Natural killer cell (primary cell): Measurements from ENCODE around the gene SPOCK1. TPM values are rescaled to one million over a fixed set of nuclear protein-coding genes. Genes with fewer than 3 reads are reported as not detected.

Experiments
- ATAC-seq, 3 donors: fragments of 150-1000 bp in 2 of 3; fragments of 200-7000 bp in 1 of 3; cut with Tn5 transposase; 1 replicate in 1 of 3; 2 replicates in 2 of 3; pipeline ENCODE4 v1.10.0; 2021; ENCODE audit warnings: mild to moderate bottlenecking in 2 of 3, moderate library complexity in 2 of 3
- DNase-seq, 2 donors: peaks; one replicate each; pipeline versions ENCODE4 v3.0.0 to v3.0.0-alpha.2; 2013 to 2021; ENCODE audit warnings: mixed read lengths in 1 of 2
- H3K27ac ChIP-seq: one replicate; pipeline ENCODE4 v1.5.1; 2013; ENCODE audit warnings: mild to moderate bottlenecking, low read length
- H3K27me3 ChIP-seq: one replicate; pipeline ENCODE4 v1.6.1; 2013; ENCODE audit warnings: low read length; ENCODE audit not compliant: control insufficient read depth, insufficient read depth
- H3K36me3 ChIP-seq: one replicate; pipeline ENCODE4 v1.6.1; 2013; ENCODE audit warnings: low read length; ENCODE audit not compliant: control insufficient read depth, insufficient read depth
- H3K4me1 ChIP-seq: one replicate; pipeline ENCODE4 v1.6.1; 2013; ENCODE audit warnings: low read length; ENCODE audit not compliant: control insufficient read depth, insufficient read depth
- H3K4me3 ChIP-seq: one replicate; pipeline ENCODE4 v1.5.1; 2013; ENCODE audit warnings: low read length
- H3K9me3 ChIP-seq: one replicate; pipeline ENCODE4 v1.6.1; 2013; ENCODE audit warnings: low read length; ENCODE audit not compliant: control insufficient read depth, insufficient read depth
- H3K27ac Mint-ChIP-seq, 2 donors: one replicate each; pipeline ENCODE4 v1.8.0; 2022; ENCODE audit warnings: mild to moderate bottlenecking in 2 of 2, mixed read lengths in 2 of 2, moderate library complexity in 1 of 2
- H3K27me3 Mint-ChIP-seq, 2 donors: one replicate each; pipeline ENCODE4 v1.8.0; 2022; ENCODE audit warnings: low read depth in 2 of 2, mixed read lengths in 2 of 2
- H3K36me3 Mint-ChIP-seq: one replicate; pipeline ENCODE4 v1.8.0; 2022; ENCODE audit warnings: mixed read lengths
- H3K4me1 Mint-ChIP-seq, 2 donors: one replicate each; pipeline ENCODE4 v1.8.0; 2022; ENCODE audit warnings: mixed read lengths in 2 of 2
- H3K4me3 Mint-ChIP-seq: one replicate; pipeline ENCODE4 v1.8.0; 2022; ENCODE audit warnings: mild to moderate bottlenecking, moderate library complexity, mixed read lengths
- H3K9me3 Mint-ChIP-seq, 2 donors: one replicate each; pipeline ENCODE4 v1.8.0; 2022; ENCODE audit warnings: mixed read lengths in 2 of 2
- WGBS: methylation state at CpG from one replicate; pipeline ENCODE4 v1.1.7; 2013; ENCODE audit warnings: missing lambda C conversion rate; ENCODE audit not compliant: insufficient coverage; 5-methylcytosine and 5-hydroxymethylcytosine counted together
- intact Hi-C: fragments of 100-400 bp; cut with micrococcal nuclease; formaldehyde crosslinking; loops from one replicate; pipeline ENCODE4 v1.14.2; 2022
- total RNA-seq, 4 donors: library from RNA; stranded (reverse); fragments of 120-200 nt in 1 of 4; gene quantifications; one replicate each; pipeline versions ENCODE4 v1.2.3 to v1.2.4, GENCODE V29; 2013 to 2022
- TF ChIP-seq, protein P1 (sequence below): fragments of 200-600 bp; IDR thresholded peaks from one replicate; pipeline ENCODE4 v1.8.0; 2022; ENCODE audit warnings: antibody characterized with exemption

Gene SPOCK1
- total RNA-seq, 3 donors from 2014 or later (not counting 1 experiment from before 2014, with no cell fraction given) = 0.09 to 1.6 (median 0.61) TPM

DNA sequence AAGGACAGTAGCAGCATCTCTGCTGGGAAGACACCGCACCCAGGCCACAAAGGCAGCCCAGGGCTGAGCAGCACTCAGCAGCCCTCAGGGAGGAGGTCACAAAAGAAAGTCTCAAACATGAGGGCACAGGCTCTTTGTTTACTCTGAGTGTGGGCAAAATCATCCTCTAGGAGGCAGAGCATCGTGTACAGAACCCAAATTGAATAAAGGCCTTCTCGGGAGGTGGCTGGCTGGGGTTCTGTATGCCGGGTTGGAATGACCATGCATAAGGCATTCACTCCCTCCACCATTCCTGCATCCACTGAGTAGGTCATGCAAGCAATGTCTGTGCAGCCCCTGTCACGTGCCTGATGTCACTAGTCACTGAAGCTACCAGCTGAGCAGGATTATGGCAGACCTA, 412.8 kb downstream of the SPOCK1 start:
- WGBS = 67% methylated on average over 5 of the region's 5 CpGs
- Histone ChIP-seq H3K36me3 (no peaks in the 10 kb centered on the region), H3K27me3 (no peaks in the 10 kb centered on the region), H3K4me1 (no peaks in the 10 kb centered on the region), H3K9me3 (no peaks in the 10 kb centered on the region), H3K27ac (no peak overlapping the region), H3K4me3 (no peak overlapping the region)
- TF ChIP-seq, protein P1, sequence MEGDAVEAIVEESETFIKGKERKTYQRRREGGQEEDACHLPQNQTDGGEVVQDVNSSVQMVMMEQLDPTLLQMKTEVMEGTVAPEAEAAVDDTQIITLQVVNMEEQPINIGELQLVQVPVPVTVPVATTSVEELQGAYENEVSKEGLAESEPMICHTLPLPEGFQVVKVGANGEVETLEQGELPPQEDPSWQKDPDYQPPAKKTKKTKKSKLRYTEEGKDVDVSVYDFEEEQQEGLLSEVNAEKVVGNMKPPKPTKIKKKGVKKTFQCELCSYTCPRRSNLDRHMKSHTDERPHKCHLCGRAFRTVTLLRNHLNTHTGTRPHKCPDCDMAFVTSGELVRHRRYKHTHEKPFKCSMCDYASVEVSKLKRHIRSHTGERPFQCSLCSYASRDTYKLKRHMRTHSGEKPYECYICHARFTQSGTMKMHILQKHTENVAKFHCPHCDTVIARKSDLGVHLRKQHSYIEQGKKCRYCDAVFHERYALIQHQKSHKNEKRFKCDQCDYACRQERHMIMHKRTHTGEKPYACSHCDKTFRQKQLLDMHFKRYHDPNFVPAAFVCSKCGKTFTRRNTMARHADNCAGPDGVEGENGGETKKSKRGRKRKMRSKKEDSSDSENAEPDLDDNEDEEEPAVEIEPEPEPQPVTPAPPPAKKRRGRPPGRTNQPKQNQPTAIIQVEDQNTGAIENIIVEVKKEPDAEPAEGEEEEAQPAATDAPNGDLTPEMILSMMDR = no peak
- intact Hi-C loops = no loop called here
- no peaks in the 10 kb centered on the region for H3K4me1 Mint-ChIP-seq
- no peaks in the 10 kb centered on the region for H3K27me3 Mint-ChIP-seq
- H3K4me3 Mint-ChIP-seq = no peak overlapping the region
- ATAC-seq (no peak), DNase-seq (no peak)
- H3K36me3 Mint-ChIP-seq = no peaks in the 10 kb centered on the region
- H3K27ac Mint-ChIP-seq = no peak overlapping the region
- no peaks in the 10 kb centered on the region for H3K9me3 Mint-ChIP-seq

GRCh38 chr5:137085206-137085605, 413.9 kb downstream of the SPOCK1 start:
- no peak for ATAC-seq

GRCh38 chr5:137084016-137084415, 415.1 kb downstream of the SPOCK1 start:
- Mint-ChIP-seq H3K27ac (no peak overlapping the region), H3K4me3 (no peak overlapping the region), H3K27me3 (no peaks in the 10 kb centered on the region), H3K9me3 (peaks cover 0 to 2% of the 10 kb centered on the region in 2 donors), H3K36me3 (no peaks in the 10 kb centered on the region), H3K4me1 (no peaks in the 10 kb centered on the region)
- no peak overlapping the region for H3K27ac ChIP-seq
- TF ChIP-seq, protein P1 = no peak
- DNase-seq (no peak), ATAC-seq (no peak)
- no peaks in the 10 kb centered on the region for H3K36me3 ChIP-seq
- H3K4me1 ChIP-seq = no peaks in the 10 kb centered on the region
- no peaks in the 10 kb centered on the region for H3K27me3 ChIP-seq
- no peak overlapping the region for H3K4me3 ChIP-seq
- intact Hi-C loops = no loop called here
- H3K9me3 ChIP-seq = no peaks in the 10 kb centered on the region

More at GRCh38 chr5:137085206-137085605, 413.9 kb downstream of the SPOCK1 start:
- 71% methylated on average over 4 of the region's 4 CpGs for WGBS
- Mint-ChIP-seq H3K4me3 (no peak overlapping the region), H3K27me3 (no peaks in the 10 kb centered on the region), H3K27ac (no peak overlapping the region), H3K4me1 (no peaks in the 10 kb centered on the region), H3K36me3 (no peaks in the 10 kb centered on the region), H3K9me3 (no peaks in the 10 kb centered on the region)
- Histone ChIP-seq H3K9me3 (no peaks in the 10 kb centered on the region), H3K36me3 (no peaks in the 10 kb centered on the region), H3K27me3 (no peaks in the 10 kb centered on the region), H3K4me1 (no peaks in the 10 kb centered on the region), H3K27ac (no peak overlapping the region), H3K4me3 (no peak overlapping the region)
- intact Hi-C loops = no loop called here
- DNase-seq = no peak
- TF ChIP-seq, protein P1 = no peak

- Histone ChIP-seq H3K36me3 (no peaks in the 10 kb centered on the region), H3K27me3 (no peaks in the 10 kb centered on the region), H3K27ac (no peak overlapping the region), H3K4me3 (no peak overlapping the region), H3K4me1 (no peaks in the 10 kb centered on the region), H3K9me3 (no peaks in the 10 kb centered on the region)
- DNase-seq (no peak), ATAC-seq (no peak)
- H3K36me3 Mint-ChIP-seq = no peaks in the 10 kb centered on the region
- peaks cover 0 to 2% of the 10 kb centered on the region in 2 donors for H3K9me3 Mint-ChIP-seq
- no peaks in the 10 kb centered on the region for H3K27me3 Mint-ChIP-seq
- intact Hi-C loops = no loop called here
- no peaks in the 10 kb centered on the region for H3K4me1 Mint-ChIP-seq
- TF ChIP-seq, protein P1 = no peak
- WGBS = 92% methylated on average over 6 of the region's 6 CpGs
- no peak overlapping the region for H3K27ac Mint-ChIP-seq
- no peak overlapping the region for H3K4me3 Mint-ChIP-seq
These were observed 416.2 kb downstream of the SPOCK1 start for GRCh38 chr5:137082951-137083350.
